Adrenal gland (tissue), 5 donors: Measurements from ENCODE around the gene TEX52.

ENCODE experiments used
- CTCF ChIP-seq, 6 experiments: fragments of 450-650 bp in 4 of 6; fragments of 200-600 bp in 2 of 6; sonication (generic) in 1 of 6; IDR thresholded peaks; 1 replicate in 5 of 6; 2 replicates in 1 of 6; pipeline versions ENCODE4 v1.5.1 to v1.8.0; 2016 to 2021; ENCODE audit warnings: antibody characterized with exemption in 6 of 6, mild to moderate bottlenecking in 2 of 6, moderate library complexity in 1 of 6
- POLR2A ChIP-seq, 2 donors: fragments of 450-650 bp; IDR thresholded peaks; one replicate each; pipeline ENCODE4 v1.6.1; 2017; ENCODE audit warnings: antibody characterized with exemption in 2 of 2, mild to moderate bottlenecking in 2 of 2, moderate library complexity in 1 of 2
- donor health status: DM: no; HTN: no; CAD: no.

- TF ChIP-seq CTCF (IDR thresholded peaks at IDR 0.05) (no peak), POLR2A (IDR thresholded peaks at IDR 0.05) (no peak)
These were observed 20.3 kb downstream of the TEX52 start for GRCh38 chr12:2836574-2836973.
